DMS153 (cell line): Measurements from ENCODE around the gene COL19A1.

Experiments used
- DNase-seq: peaks from one replicate; lab custom pipeline; 2025; lab: John Stamatoyannopoulos, UW

COL19A1 gene

DNA sequence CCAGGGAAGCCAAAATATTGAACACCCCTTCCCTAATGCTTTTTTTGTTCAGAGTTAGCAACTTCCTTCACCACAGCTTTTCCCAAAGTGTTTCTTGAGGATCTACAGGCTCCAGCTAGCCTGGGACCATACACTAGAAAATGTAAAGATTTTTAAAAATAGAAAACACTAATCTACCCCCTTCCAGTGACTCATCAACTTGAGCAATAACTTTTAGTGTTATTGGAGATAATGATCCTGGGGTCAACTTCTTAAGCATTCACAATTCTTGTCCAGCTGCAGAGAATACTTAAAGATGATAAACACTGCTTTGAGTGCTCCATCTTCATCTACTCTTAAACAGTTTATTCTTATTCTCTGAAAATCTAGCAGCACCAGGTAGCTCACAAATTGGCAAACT lies 304.9 kb downstream of the COL19A1 start:
- DNase-seq: no peak

GRCh38 chr6:70172252-70172651 lies 305.9 kb downstream of the COL19A1 start:
- DNase-seq: no peak

DNA sequence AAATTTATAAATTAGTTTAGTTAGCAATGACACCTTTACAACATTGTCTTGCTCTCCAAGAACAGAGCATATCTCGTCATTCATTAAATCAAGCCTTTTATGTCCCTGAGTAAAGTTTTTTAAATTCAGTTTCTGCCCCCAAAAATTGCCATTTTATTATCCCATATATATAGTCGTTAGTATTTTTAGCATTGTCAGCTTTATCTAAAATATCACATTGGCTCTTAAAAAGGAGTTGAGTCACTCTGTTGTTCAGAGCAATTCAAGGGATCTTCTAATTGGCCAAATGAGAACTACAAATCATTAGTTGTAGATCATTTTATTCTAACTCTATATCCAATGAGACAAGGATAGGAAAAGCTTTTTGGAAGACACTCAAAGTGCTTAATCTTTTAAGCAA lies 309.4 kb downstream of the COL19A1 start:
- no peak for DNase-seq

- no peak for DNase-seq
Observed at GRCh38 chr6:70176842-70177550, 310.6 kb downstream of the COL19A1 start.

DNA sequence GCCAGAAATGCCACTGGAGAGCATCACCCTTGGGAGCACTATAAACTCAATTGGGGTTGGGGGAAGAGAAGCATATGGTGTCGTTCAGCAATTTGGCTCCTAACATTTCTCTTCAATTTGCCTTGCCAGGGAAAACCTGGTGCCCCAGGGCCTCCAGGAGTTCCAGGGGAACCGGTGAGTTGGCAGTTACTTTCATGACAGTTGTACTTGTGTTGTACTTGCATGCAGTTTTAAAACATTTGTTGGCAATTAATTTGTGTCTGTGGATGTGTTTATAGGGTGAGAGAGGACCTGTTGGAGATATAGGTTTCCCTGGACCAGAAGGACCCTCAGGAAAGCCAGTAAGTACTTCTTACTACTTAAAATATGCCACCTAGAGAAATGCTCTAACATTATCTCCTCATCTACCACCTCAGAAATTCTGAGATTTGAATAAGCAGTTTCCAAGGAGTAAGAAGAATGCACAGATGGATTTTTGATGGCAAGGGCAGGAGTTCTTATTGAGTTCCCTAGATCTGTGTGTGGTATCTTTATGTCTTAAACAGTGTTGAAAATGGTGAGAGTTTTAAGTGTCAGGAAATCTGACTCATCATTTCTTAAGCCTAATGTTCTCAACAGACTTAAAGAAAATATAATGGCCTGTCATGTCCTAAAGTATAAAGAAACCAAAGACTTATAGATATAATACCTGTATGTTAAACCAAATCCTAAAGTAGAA lies 314.0 kb downstream of the COL19A1 start:
- DNase-seq: no peak

DNA sequence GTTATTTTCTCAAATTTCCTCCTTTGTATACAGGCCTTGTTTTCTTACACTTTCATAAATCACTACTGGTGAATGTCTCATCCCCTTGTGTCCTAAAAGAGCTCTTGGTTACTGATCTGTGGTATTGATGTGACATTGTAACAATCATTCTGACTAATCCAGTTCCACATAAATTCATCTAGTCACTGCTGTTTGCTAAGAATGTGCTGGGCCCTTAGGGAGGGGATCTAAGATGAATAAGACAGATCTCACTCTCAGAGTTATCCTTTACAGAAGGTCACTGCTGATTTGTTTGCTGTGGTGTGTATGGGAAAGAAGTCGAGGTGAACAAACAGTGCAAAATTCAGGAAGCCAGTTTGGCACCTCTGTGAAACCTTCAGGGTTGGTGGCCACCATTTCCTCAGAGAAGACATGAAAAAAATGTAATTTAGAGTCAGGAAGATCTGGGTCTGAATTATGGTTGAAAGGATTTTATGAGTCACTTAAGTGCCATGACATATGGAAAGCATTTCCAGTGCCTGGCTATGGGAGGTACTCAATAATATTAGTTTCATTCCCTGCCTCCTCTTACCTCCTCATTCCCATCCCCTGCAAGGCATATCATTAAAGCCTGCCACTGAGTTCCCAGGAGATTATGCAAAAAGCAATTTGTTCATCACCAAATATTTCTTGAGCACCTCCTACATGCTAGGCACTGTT lies 314.7 kb downstream of the COL19A1 start:
- DNase-seq: no peak

GRCh38 chr6:70183538-70183937 lies 317.2 kb downstream of the COL19A1 start:
- DNase-seq: no peak

DNA sequence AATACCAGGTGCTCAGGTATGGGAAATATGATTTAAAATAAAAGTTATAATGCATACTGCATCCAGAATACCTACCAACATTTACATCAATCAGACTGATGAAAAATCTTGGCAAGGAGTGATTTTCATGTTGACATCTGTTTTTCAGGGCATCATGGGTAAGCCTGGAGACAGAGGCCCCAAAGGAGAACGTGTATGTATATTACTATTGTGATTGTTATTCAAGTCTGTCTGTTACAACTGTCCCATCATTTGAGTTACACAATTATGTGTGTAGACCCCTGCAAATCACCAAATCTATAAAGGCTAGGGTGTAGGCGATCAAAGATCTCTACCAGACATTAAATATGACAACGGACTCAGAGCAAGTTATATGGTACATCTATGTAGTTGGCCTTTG lies 318.4 kb downstream of the COL19A1 start:
- no peak for DNase-seq

DNA sequence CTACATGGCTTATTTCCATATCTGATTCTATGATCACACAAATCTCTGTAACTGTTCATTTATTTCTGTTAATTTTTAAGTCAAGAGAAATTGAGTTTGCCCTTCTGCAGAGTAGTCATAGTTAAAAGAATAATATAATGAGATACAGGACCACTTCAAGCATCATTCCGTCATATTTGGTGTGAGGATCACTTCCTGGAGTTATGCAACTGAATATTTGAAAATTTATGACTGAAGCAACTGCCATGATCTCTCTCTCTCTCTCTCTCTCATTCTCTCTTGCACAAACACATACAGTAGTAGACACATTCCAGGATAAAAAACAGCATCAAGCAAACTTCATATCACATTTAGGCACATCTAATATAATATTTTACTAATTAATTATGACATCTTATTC lies 320.1 kb downstream of the COL19A1 start:
- DNase-seq: no peak

GRCh38 chr6:70188202-70188601 lies 321.8 kb downstream of the COL19A1 start:
- no peak for DNase-seq

DNA sequence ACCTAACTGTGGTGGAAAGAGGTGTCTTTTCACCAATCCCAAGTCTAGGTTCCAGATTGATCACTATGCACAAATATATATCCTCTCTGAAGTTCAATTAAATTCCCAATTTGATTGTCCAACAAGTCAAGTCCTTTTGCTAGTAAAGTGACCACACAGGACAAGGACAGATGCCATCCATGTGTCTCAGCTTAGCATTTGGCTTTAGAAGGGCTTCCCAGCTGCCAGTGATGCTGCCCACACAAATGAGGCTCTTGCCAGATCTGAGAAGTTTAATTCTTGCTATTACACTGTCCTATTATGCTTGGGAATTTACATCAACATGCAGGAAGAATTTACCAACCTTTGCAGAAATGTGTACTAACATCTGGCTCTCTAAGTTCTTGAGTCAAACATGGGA lies 328.1 kb downstream of the COL19A1 start:
- DNase-seq: no peak

DNA sequence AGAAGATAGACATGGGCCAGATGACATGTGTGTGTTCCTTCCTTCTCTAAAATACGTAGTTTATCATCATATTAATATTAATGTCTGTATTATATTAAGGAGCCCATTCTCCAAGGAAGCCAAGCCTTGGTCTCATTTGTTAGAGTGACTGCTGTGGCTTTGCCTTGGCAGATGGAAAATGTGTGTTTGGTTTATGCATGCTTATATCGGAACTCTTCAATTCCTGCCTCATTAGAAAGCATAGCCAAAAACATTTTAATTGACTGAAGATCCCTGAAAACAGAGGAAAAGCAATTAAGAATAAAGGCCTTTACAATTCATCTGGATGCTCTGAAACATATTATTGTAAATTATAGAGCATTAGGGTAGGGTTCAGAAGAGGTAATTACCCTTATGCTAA lies 330.2 kb downstream of the COL19A1 start:
- DNase-seq: no peak

DNA sequence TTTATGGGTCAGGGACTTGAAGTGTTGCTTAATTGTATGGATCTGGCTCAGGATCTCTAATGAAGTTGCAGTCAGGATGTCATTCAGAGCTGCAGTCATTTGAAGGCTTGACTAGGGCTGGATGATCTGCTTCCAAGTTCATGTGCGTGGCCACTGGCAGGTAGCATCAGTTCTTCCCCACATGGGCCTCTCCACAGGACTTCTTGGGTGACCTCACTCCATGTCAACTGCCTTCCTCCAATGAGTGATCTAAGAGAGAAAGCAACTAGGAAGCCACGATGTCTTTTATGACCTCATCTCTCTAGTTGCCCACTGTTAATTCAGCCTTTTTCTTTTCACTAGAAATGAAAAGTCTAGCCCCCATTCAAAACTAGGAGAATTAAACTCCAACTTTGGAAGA lies 332.4 kb downstream of the COL19A1 start:
- DNase-seq: no peak

DNA sequence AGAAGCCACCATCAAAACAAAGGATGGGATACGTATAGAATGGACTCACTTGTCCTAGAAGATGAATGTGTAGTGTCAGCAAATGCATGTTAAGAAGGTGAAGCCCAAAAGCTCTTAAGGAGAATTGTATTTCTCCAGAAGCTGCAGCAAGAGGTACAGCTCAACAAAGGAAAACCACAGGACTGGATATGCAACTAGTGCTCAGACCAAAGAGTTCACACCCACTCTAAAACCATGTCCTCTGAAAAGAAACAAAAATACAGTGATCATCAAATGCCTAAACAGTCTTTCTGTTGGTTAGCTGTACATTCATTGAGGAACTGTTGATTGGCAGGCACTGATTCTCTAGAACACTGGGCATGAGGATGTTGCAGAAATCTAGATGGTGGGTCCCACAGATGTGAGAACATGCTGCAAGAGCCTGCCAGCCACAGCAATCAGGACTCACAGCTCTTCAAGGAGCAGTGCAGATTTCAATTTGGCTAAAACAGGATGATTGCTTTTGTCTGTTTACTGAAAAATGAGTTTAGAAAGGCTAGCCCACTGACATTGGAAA lies 342.0 kb downstream of the COL19A1 start:
- DNase-seq: no peak

DNA sequence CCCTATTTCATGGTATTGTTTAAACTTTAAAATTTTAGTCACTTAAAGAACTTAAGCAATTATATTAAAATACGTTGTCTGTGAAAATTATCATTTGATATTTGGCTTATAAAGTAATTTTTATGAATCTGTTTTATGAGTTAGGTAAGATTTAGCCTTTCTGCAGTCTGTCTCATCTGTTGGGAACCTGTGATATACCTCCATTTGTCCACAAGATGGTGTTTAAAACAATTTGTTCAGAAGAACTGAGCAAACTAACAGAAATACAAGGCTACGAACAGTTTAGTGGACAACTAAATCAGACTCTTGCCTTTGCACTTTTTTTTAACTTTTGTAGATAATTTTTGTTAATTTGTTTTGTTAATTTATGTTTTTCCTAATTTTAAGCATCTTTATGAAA lies 344.1 kb downstream of the COL19A1 start:
- DNase-seq: no peak

DNA sequence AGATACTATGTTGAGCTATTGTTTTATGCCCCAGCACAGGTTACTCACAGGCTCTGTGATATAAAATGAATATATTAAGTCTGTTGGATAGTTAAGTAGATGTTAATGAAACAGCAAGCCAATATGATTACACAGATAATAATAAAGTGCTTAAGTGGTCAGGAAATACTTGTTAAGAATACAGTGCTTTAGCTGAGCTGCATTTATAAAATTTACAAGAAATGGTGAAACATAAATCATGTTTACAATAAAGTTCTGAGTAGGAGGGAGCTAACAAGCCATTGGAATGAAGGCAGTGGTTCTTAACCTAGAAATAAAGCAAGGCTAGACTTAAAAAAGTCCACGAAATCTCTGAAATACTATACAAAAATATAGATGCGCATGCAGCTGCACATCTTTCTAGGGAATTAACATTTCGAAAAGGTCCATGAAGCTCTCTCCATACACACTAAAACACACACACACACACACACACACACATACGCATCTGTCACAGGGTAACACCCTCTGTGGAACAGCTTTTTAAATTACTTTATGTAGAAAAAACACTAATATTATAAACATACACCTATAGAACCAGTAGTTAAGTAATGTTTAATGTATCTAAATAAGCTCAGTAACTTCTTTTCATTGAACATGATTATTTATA lies 349.2 kb downstream of the COL19A1 start:
- no peak for DNase-seq

- DNase-seq: no peak
Observed at GRCh38 chr6:70216767-70217166, 350.4 kb downstream of the COL19A1 start.

- no peak for DNase-seq
Observed at GRCh38 chr6:70219943-70220613, 353.7 kb downstream of the COL19A1 start.

- peak; percentile 15 for DNase-seq
Observed at GRCh38 chr6:70221025-70221714, 354.8 kb downstream of the COL19A1 start.

DNA sequence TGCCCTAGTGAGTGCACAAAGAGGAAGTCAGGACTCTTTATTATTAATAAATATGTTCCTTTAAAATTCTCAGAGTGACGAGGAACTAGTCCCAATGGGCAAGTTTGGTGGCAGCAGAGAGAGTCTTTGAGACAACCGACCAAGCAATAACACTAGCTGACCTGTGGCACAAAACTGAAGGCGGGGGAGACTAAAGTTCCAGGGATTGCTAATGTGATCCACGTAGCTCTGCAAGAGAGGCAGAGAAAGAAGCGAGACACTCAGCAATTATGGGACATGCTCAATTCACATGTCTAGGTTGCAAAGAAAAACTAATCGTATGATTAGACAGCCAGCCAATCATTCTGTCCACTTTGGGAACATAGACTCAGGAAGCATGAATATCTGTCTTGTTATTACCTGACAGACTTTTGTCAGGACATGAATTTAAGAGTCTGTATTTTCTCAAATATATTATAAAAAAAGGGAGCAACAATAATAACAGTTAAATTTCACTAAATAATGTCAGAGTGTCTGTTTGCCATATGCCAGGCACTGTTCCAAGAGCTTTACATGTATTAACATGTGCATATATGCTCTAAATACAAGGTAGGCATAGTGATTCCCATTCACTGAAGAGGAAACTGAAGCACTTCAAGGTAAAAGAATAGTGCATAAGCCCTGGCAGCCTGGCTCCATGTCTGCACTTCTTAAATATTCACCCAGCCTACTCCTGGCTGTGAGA lies 355.5 kb downstream of the COL19A1 start:
- peak; percentile 49 for DNase-seq

- DNase-seq: no peak
Observed at GRCh38 chr6:70222439-70222749, 356.0 kb downstream of the COL19A1 start.
